ENCODE data around the gene LONP1.

DNA sequence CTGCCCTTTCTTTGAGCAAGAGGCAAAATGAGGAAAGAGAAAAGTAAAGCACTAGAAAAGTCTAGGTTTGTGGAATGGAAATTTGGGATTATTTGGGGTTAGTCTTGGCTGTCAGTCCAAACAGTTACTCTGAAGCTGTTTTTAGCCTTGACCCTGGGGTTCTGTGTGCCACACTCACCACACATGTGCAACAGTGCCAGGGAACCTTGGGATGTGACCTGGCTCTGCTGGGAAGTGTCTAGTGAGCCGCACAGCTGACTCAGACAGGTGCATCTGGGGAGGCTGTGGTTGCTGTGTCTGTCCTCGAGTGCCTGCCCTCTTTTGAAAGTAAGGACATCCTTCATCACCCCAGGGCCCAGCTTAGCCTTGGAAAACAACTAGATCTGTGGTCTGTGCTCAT lies 55.4 kb downstream of the LONP1 start:
- TF ChIP-seq, protein P1, sequence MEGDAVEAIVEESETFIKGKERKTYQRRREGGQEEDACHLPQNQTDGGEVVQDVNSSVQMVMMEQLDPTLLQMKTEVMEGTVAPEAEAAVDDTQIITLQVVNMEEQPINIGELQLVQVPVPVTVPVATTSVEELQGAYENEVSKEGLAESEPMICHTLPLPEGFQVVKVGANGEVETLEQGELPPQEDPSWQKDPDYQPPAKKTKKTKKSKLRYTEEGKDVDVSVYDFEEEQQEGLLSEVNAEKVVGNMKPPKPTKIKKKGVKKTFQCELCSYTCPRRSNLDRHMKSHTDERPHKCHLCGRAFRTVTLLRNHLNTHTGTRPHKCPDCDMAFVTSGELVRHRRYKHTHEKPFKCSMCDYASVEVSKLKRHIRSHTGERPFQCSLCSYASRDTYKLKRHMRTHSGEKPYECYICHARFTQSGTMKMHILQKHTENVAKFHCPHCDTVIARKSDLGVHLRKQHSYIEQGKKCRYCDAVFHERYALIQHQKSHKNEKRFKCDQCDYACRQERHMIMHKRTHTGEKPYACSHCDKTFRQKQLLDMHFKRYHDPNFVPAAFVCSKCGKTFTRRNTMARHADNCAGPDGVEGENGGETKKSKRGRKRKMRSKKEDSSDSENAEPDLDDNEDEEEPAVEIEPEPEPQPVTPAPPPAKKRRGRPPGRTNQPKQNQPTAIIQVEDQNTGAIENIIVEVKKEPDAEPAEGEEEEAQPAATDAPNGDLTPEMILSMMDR (IDR thresholded peaks at IDR 0.05): no peak
- TF ChIP-seq POLR2A (IDR thresholded peaks at IDR 0.05): no peak

Measured in lower leg skin (tissue), 3 donors.